ENCODE data around the gene PPEF1.
"Not testable (repeated sequence)": the region's sequence is repeated elsewhere in the genome, so short reads cannot be mapped to it uniquely, and the experiment has no call there.

Gene PPEF1

GRCh38 chrX:18748499-18748898 lies 41.1 kb downstream of the PPEF1 start:
- no peak for TF ChIP-seq CTCF (conservative IDR thresholded peaks at IDR 0.05)
- no peak overlapping the region for H3K27ac ChIP-seq

GRCh38 chrX:18753631-18754030 lies 46.2 kb downstream of the PPEF1 start:
- no peak for TF ChIP-seq CTCF (conservative IDR thresholded peaks at IDR 0.05)
- H3K27ac ChIP-seq, result no peak overlapping the region

GRCh38 chrX:18755651-18756050 lies 48.2 kb downstream of the PPEF1 start:
- H3K27ac ChIP-seq, result no peak overlapping the region
- TF ChIP-seq CTCF (conservative IDR thresholded peaks at IDR 0.05), result no peak

- no peak overlapping the region for H3K27ac ChIP-seq
- TF ChIP-seq CTCF (conservative IDR thresholded peaks at IDR 0.05), result no peak
These were observed 50.8 kb downstream of the PPEF1 start for GRCh38 chrX:18757956-18758932.

- no peak overlapping the region for H3K27ac ChIP-seq
- no peak for TF ChIP-seq CTCF (conservative IDR thresholded peaks at IDR 0.05)
These were observed 54.3 kb downstream of the PPEF1 start for GRCh38 chrX:18761750-18762149.

GRCh38 chrX:18763106-18763505 lies 55.7 kb downstream of the PPEF1 start:
- not testable (repeated sequence) for H3K27ac ChIP-seq

GRCh38 chrX:18769364-18769763 lies 61.9 kb downstream of the PPEF1 start:
- TF ChIP-seq CTCF (conservative IDR thresholded peaks at IDR 0.05), result no peak

More at GRCh38 chrX:18769364-18769763, 61.9 kb downstream of the PPEF1 start:
- no peak overlapping the region for H3K27ac ChIP-seq
